LoVo (cell line): ENCODE results near the gene HKDC1.

Source experiments
- DNase-seq: peaks from one replicate; pipeline ENCODE4 v3.0.0-alpha.2; 2016; ENCODE audit warnings: low spot score

Gene HKDC1

GRCh38 chr10:69217119-69217754, 2.9 kb upstream of the HKDC1 start:
- DNase-seq, result peak; percentile 93

GRCh38 chr10:69218831-69219230, 1.3 kb upstream of the HKDC1 start:
- no peak for DNase-seq

- no peak for DNase-seq
These were observed 375 bp downstream of the HKDC1 start for GRCh38 chr10:69220507-69220906.

GRCh38 chr10:69222157-69223027, 2.3 kb downstream of the HKDC1 start:
- DNase-seq, result peak; percentile 93

GRCh38 chr10:69223028-69223342, 2.9 kb downstream of the HKDC1 start:
- no peak for DNase-seq

GRCh38 chr10:69224862-69225657, 4.9 kb downstream of the HKDC1 start:
- no peak for DNase-seq

- no peak for DNase-seq
These were observed 5.5 kb downstream of the HKDC1 start for GRCh38 chr10:69225681-69226080.

- no peak for DNase-seq
These were observed 6.9 kb downstream of the HKDC1 start for GRCh38 chr10:69226919-69227450.

- DNase-seq, result no peak
These were observed 8.0 kb downstream of the HKDC1 start for GRCh38 chr10:69228151-69228550.

- no peak for DNase-seq
These were observed 9.4 kb downstream of the HKDC1 start for GRCh38 chr10:69229616-69229916.

GRCh38 chr10:69230128-69230527, 10.0 kb downstream of the HKDC1 start:
- DNase-seq, result no peak

GRCh38 chr10:69232252-69232651, 12.1 kb downstream of the HKDC1 start:
- DNase-seq, result peak; percentile 74

- DNase-seq, result peak; percentile 14
These were observed 12.8 kb downstream of the HKDC1 start for GRCh38 chr10:69232736-69233480.

- DNase-seq, result no peak
These were observed 14.3 kb downstream of the HKDC1 start for GRCh38 chr10:69234447-69234846.

- DNase-seq, result peak; percentile 63
These were observed 17.5 kb downstream of the HKDC1 start for GRCh38 chr10:69237528-69238159.

GRCh38 chr10:69239136-69239535, 19.0 kb downstream of the HKDC1 start:
- DNase-seq, result no peak

GRCh38 chr10:69239816-69240434, 19.8 kb downstream of the HKDC1 start:
- no peak for DNase-seq

GRCh38 chr10:69240455-69240854, 20.3 kb downstream of the HKDC1 start:
- DNase-seq, result no peak

- no peak for DNase-seq
These were observed 21.4 kb downstream of the HKDC1 start for GRCh38 chr10:69241575-69241974.

- DNase-seq, result no peak
These were observed 22.1 kb downstream of the HKDC1 start for GRCh38 chr10:69242040-69242851.
